WTC11 (cell line): Measurements from ENCODE around the gene TAOK2. TPM values are rescaled to one million over a fixed set of nuclear protein-coding genes. Genes with fewer than 3 reads are reported as not detected.

Experiments used
- ATAC-seq: fragments of 200-7000 bp; cut with Tn5 transposase; 2 replicates; pipeline ENCODE4 v1.10.0; 2021; ENCODE audit warnings: mild to moderate bottlenecking, moderate library complexity
- CTCF ChIA-PET: fragments of 300-600 bp; sonication (Branson Sonifier 250); formaldehyde crosslinking; loops from one replicate; lab custom pipeline; 2021; ENCODE audit warnings: antibody characterized with exemption; lab: Charles Lee
- POLR2A ChIA-PET: fragments of 350-600 bp; sonication (Branson Sonifier 250); formaldehyde crosslinking; loops from one replicate; lab custom pipeline; 2021; ENCODE audit warnings: antibody characterized with exemption; lab: Charles Lee
- DNase-seq: peaks from one replicate; pipeline ENCODE4 v3.0.0; 2021; ENCODE audit warnings: low spot score
- H3K27ac Mint-ChIP-seq: 2 replicates; pipeline ENCODE4 v1.8.0; 2021; ENCODE audit warnings: mixed read lengths
- H3K27me3 Mint-ChIP-seq: 2 replicates; pipeline ENCODE4 v1.8.0; 2021; ENCODE audit warnings: low read depth, mild to moderate bottlenecking, moderate library complexity, mixed read lengths
- H3K36me3 Mint-ChIP-seq: 2 replicates; pipeline ENCODE4 v1.8.0; 2021; ENCODE audit warnings: mixed read lengths
- H3K4me1 Mint-ChIP-seq: 2 replicates; pipeline ENCODE4 v1.8.0; 2022; ENCODE audit warnings: mixed read lengths
- H3K4me3 Mint-ChIP-seq: 2 replicates; pipeline ENCODE4 v1.8.0; 2021; ENCODE audit warnings: mild to moderate bottlenecking, moderate library complexity, mixed read lengths
- H3K9me3 Mint-ChIP-seq: 2 replicates; pipeline ENCODE4 v1.8.0; 2021; ENCODE audit warnings: mixed read lengths
- AR ChIP-seq: fragments of 250-450 bp; sonication (Bioruptor Pico); IDR thresholded peaks from 2 replicates; pipeline ENCODE4 v1.9.0; 2021; ENCODE audit warnings: mild to moderate bottlenecking
- E2F5 ChIP-seq: sonication (generic); formaldehyde crosslinking; IDR thresholded peaks from 2 replicates; pipeline ENCODE4 v1.8.1; 2022; ENCODE audit warnings: mild to moderate bottlenecking, moderate library complexity, missing genetic modification reagents
- FOXJ3 ChIP-seq: sonication (generic); formaldehyde crosslinking; IDR thresholded peaks from 2 replicates; pipeline ENCODE4 v1.9.0; 2021; ENCODE audit warnings: missing genetic modification reagents, mild to moderate bottlenecking, borderline replicate concordance
- GRHL2 ChIP-seq: fragments of 250-450 bp; sonication (Bioruptor Pico); IDR thresholded peaks from 2 replicates; pipeline ENCODE4 v1.8.0; 2022; ENCODE audit warnings: mild to moderate bottlenecking, moderate library complexity; ENCODE audit not compliant: insufficient replicate concordance, severe bottlenecking
- HMGA2 ChIP-seq: fragments of 250-450 bp; sonication (Bioruptor Pico); IDR thresholded peaks from 2 replicates; pipeline ENCODE4 v1.4.0; 2021; ENCODE audit warnings: mild to moderate bottlenecking, moderate library complexity
- IRF2 ChIP-seq: sonication (generic); formaldehyde crosslinking; IDR thresholded peaks from 2 replicates; pipeline ENCODE4 v1.8.0; 2022; ENCODE audit warnings: low read depth, missing genetic modification reagents, borderline replicate concordance
- NR1H2 ChIP-seq: sonication (generic); formaldehyde crosslinking; IDR thresholded peaks from 2 replicates; pipeline ENCODE4 v1.9.0; 2021; ENCODE audit warnings: mild to moderate bottlenecking, moderate library complexity, missing genetic modification reagents
- OVOL2 ChIP-seq: fragments of 250-450 bp; sonication (Bioruptor Pico); IDR thresholded peaks from 2 replicates; pipeline ENCODE4 v1.9.0; 2021; ENCODE audit warnings: mild to moderate bottlenecking, borderline replicate concordance
- PRRX2 ChIP-seq: fragments of 250-450 bp; sonication (Bioruptor Pico); IDR thresholded peaks from 2 replicates; pipeline ENCODE4 v1.8.0; 2021; ENCODE audit warnings: mild to moderate bottlenecking
- ZNF219 ChIP-seq: sonication (generic); formaldehyde crosslinking; IDR thresholded peaks from 2 replicates; pipeline ENCODE4 v1.8.0; 2023; ENCODE audit warnings: missing genetic modification reagents, mild to moderate bottlenecking, borderline replicate concordance
- total RNA-seq: library from RNA; stranded (reverse); gene quantifications from 3 replicates; pipeline ENCODE4 v1.2.3, GENCODE V29; 2021
- TF ChIP-seq, protein P1 (sequence below): sonication (generic); formaldehyde crosslinking; IDR thresholded peaks from 2 replicates; pipeline ENCODE4 v1.8.1; 2022; ENCODE audit warnings: missing genetic modification reagents, borderline replicate concordance
- TF ChIP-seq, protein P2 (sequence below): sonication (generic); formaldehyde crosslinking; conservative IDR thresholded peaks from 2 replicates; pipeline ENCODE4 v1.8.1; 2022; ENCODE audit warnings: mild to moderate bottlenecking, missing genetic modification reagents
- TF ChIP-seq, protein P3 (sequence below): sonication (generic); formaldehyde crosslinking; IDR thresholded peaks from 2 replicates; pipeline ENCODE4 v1.8.1; 2022; ENCODE audit warnings: low read depth, missing genetic modification reagents, borderline replicate concordance

TAOK2 gene
- total RNA-seq, 1 experiment from 2014 or later = 42.4 TPM

- Mint-ChIP-seq H3K27ac (no peak overlapping the region), H3K9me3 (no peaks in the 10 kb centered on the region), H3K4me3 (no peak overlapping the region), H3K27me3 (peaks cover 32% of the 10 kb centered on the region), H3K36me3 (no peaks in the 10 kb centered on the region), H3K4me1 (no peaks in the 10 kb centered on the region)
- POLR2A ChIA-PET = interaction anchor here (0.6 to 0.7 kb wide), 2 partner anchors 18 to 1205 kb away, joined by 3 read pairs; no protein-coding TSS in a partner anchor
- CTCF ChIA-PET = interaction anchor here (0.7 to 4.6 kb wide), 6 partner anchors 10 to 341 kb away, joined by 3 to 31 read pairs (median 4); partner anchors contain the start of genes TBX6 and TLCD3B
- no peak for DNase-seq
- TF ChIP-seq HMGA2 (no peak), FOXJ3 (CRISPR knock-in tag) (no peak), OVOL2 (CRISPR knock-in tag) (no peak), IRF2 (CRISPR knock-in tag) (no peak), E2F5 (CRISPR knock-in tag) (no peak), PRRX2 (no peak), AR (CRISPR knock-in tag) (no peak), ZNF219 (CRISPR knock-in tag) (no peak), NR1H2 (CRISPR knock-in tag) (no peak), GRHL2 (CRISPR knock-in tag) (no peak)
- TF ChIP-seq, protein P1, sequence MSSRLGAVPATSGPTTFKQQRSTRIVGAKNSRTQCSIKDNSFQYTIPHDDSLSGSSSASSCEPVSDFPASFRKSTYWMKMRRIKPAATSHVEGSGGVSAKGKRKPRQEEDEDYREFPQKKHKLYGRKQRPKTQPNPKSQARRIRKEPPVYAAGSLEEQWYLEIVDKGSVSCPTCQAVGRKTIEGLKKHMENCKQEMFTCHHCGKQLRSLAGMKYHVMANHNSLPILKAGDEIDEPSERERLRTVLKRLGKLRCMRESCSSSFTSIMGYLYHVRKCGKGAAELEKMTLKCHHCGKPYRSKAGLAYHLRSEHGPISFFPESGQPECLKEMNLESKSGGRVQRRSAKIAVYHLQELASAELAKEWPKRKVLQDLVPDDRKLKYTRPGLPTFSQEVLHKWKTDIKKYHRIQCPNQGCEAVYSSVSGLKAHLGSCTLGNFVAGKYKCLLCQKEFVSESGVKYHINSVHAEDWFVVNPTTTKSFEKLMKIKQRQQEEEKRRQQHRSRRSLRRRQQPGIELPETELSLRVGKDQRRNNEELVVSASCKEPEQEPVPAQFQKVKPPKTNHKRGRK (CRISPR knock-in tag) = no peak
- TF ChIP-seq, protein P2, sequence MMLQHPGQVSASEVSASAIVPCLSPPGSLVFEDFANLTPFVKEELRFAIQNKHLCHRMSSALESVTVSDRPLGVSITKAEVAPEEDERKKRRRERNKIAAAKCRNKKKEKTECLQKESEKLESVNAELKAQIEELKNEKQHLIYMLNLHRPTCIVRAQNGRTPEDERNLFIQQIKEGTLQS (CRISPR knock-in tag) = no peak
- TF ChIP-seq, protein P3, sequence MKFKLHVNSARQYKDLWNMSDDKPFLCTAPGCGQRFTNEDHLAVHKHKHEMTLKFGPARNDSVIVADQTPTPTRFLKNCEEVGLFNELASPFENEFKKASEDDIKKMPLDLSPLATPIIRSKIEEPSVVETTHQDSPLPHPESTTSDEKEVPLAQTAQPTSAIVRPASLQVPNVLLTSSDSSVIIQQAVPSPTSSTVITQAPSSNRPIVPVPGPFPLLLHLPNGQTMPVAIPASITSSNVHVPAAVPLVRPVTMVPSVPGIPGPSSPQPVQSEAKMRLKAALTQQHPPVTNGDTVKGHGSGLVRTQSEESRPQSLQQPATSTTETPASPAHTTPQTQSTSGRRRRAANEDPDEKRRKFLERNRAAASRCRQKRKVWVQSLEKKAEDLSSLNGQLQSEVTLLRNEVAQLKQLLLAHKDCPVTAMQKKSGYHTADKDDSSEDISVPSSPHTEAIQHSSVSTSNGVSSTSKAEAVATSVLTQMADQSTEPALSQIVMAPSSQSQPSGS = no peak
- ATAC-seq = no peak
Measured at GRCh38 chr16:30041841-30042240, 68.2 kb downstream of the TAOK2 start.

Other genes starting within 250 kb of the TAOK2 start
- 0.09 to 0.14 TPM (median 0.11 TPM) in 3 replicates for gene C16orf54, start 227.9 kb upstream of the TAOK2 start, total RNA-seq
- not detected in 3 replicates for gene ZG16, start 195.6 kb upstream of the TAOK2 start, total RNA-seq
- 165 to 182 TPM (median 175 TPM) in 3 replicates for gene KIF22, start 183.1 kb upstream of the TAOK2 start, total RNA-seq
- gene MAZ, start 167.3 kb upstream of the TAOK2 start, total RNA-seq = 392 to 405 TPM (median 395 TPM) in 3 replicates
- 20.5 to 25.3 TPM (median 23.6 TPM) in 3 replicates for gene PRRT2, start 161.7 kb upstream of the TAOK2 start, total RNA-seq
- 60.1 to 69.0 TPM (median 66.8 TPM) in 3 replicates for gene PAGR1, start 157.7 kb upstream of the TAOK2 start, total RNA-seq
- gene MVP, start 153.4 kb upstream of the TAOK2 start, total RNA-seq = 8.9 to 10.8 TPM (median 10.0 TPM) in 3 replicates
- gene CDIPT, start 110.6 kb upstream of the TAOK2 start, total RNA-seq = 70.7 to 71.7 TPM (median 70.9 TPM) in 3 replicates
- gene SEZ6L2, start 74.3 kb upstream of the TAOK2 start, total RNA-seq = 58.2 to 68.5 TPM (median 64.2 TPM) in 3 replicates
- gene ASPHD1, start 73.4 kb upstream of the TAOK2 start, total RNA-seq = 17.6 to 26.9 TPM (median 20.2 TPM) in 3 replicates
- 18.5 to 20.9 TPM (median 19.4 TPM) in 3 replicates for gene KCTD13, start 47.6 kb upstream of the TAOK2 start, total RNA-seq
- 69.6 to 87.6 TPM (median 78.0 TPM) in 3 replicates for gene TMEM219, start 11.8 kb upstream of the TAOK2 start, total RNA-seq
- gene HIRIP3, start 21.7 kb downstream of the TAOK2 start, total RNA-seq = 18.9 to 21.2 TPM (median 21.1 TPM) in 3 replicates
- gene INO80E, start 22.4 kb downstream of the TAOK2 start, total RNA-seq = 87.6 to 101 TPM (median 92.4 TPM) in 3 replicates
- gene DOC2A, start 37.2 kb downstream of the TAOK2 start, total RNA-seq = 10.8 to 16.6 TPM (median 16.4 TPM) in 3 replicates
- gene C16orf92, start 49.3 kb downstream of the TAOK2 start, total RNA-seq = not detected in 3 replicates
- gene TLCD3B, start 57.4 kb downstream of the TAOK2 start, total RNA-seq = 28.1 to 30.3 TPM (median 30.2 TPM) in 3 replicates
- gene ALDOA, start 91.9 kb downstream of the TAOK2 start, total RNA-seq = 1,537 to 1,958 TPM (median 1,913 TPM) in 3 replicates
- gene PPP4C, start 102.1 kb downstream of the TAOK2 start, total RNA-seq = 159 to 164 TPM (median 161 TPM) in 3 replicates
- gene TBX6, start 118.1 kb downstream of the TAOK2 start, total RNA-seq = 5.1 to 7.6 TPM (median 6.6 TPM) in 3 replicates
- 43.7 to 52.7 TPM (median 51.7 TPM) in 3 replicates for gene YPEL3, start 122.3 kb downstream of the TAOK2 start, total RNA-seq
- gene GDPD3, start 139.7 kb downstream of the TAOK2 start, total RNA-seq = 1.5 to 2.5 TPM (median 1.8 TPM) in 3 replicates
- gene MAPK3, start 149.4 kb downstream of the TAOK2 start, total RNA-seq = 35.9 to 38.2 TPM (median 36.9 TPM) in 3 replicates
- gene CORO1A, start 209.7 kb downstream of the TAOK2 start, total RNA-seq = 6.2 to 10.0 TPM (median 6.5 TPM) in 3 replicates
- 191 to 206 TPM (median 192 TPM) in 3 replicates for gene BOLA2B, start 219.8 kb downstream of the TAOK2 start, total RNA-seq
- 37.2 to 77.0 TPM (median 53.2 TPM) in 3 replicates for gene SLX1A, start 220.0 kb downstream of the TAOK2 start, total RNA-seq
- gene SULT1A3, start 225.4 kb downstream of the TAOK2 start, total RNA-seq = 7.1 to 11.3 TPM (median 8.3 TPM) in 3 replicates